OCI-LY3 (cell line): ENCODE data around the gene TULP4.

Experiments used
- H2AFZ ChIP-seq: fragments of 200-600, 300-600 bp; shearing (Covaris generic); 2 replicates; pipeline ENCODE4 v1.6.0; 2014; ENCODE audit warnings: antibody characterized with exemption, low read depth, low read length
- H3K27ac ChIP-seq: fragments of 200-600, 300-600 bp; sonication (generic); 2 replicates; pipeline ENCODE4 v1.5.1; 2014; ENCODE audit warnings: mild to moderate bottlenecking, low read length, moderate library complexity, mixed read lengths
- H3K27me3 ChIP-seq: fragments of 200-600, 300-600 bp; sonication (generic); 2 replicates; pipeline ENCODE4 v1.6.1; 2014; ENCODE audit warnings: low read depth, low read length, mixed read lengths
- H3K36me3 ChIP-seq: fragments of 200-600, 300-600 bp; sonication (generic); replicated peaks from 2 replicates; pipeline ENCODE3; 2014; ENCODE audit warnings: low read depth, low read length, mixed read lengths
- H3K4me1 ChIP-seq: fragments of 300-600, 200-600 bp; sonication (generic); 2 replicates; pipeline ENCODE4 v1.6.1; 2014; ENCODE audit warnings: low read length, mixed read lengths
- H3K4me2 ChIP-seq: fragments of 200-600, 300-600 bp; sonication (generic); 2 replicates; pipeline ENCODE4 v1.6.1; 2014; ENCODE audit warnings: low read length, mixed read lengths
- H3K4me3 ChIP-seq: fragments of 300-600, 200-600 bp; sonication (generic); 2 replicates; pipeline ENCODE4 v1.5.1; 2014; ENCODE audit warnings: antibody characterized with exemption, mild to moderate bottlenecking, low read length, moderate library complexity
- H3K79me2 ChIP-seq: fragments of 300-600, 200-600 bp; shearing (Covaris generic); 2 replicates; pipeline ENCODE4 v1.6.1; 2014; ENCODE audit warnings: mild to moderate bottlenecking, low read length, mixed read lengths
- H3K9ac ChIP-seq: fragments of 300-600, 200-600 bp; shearing (Covaris generic); 2 replicates; pipeline ENCODE4 v1.6.0; 2014; ENCODE audit warnings: mild to moderate bottlenecking, low read length, moderate library complexity
- H3K9me3 ChIP-seq: fragments of 200-600, 300-600 bp; shearing (Covaris generic); 2 replicates; pipeline ENCODE4 v1.6.1; 2014; ENCODE audit warnings: low read length, mixed read lengths; ENCODE audit not compliant: insufficient read depth
- H4K20me1 ChIP-seq: fragments of 200-600, 300-600 bp; sonication (generic); 2 replicates; pipeline ENCODE4 v1.6.1; 2016; ENCODE audit warnings: low read length, mixed read lengths; ENCODE audit not compliant: insufficient read depth
- EZH2phosphoT487 ChIP-seq: fragments of 200-600 bp; shearing (Covaris generic); IDR thresholded peaks from 2 replicates; pipeline ENCODE4 v1.6.1; 2018; ENCODE audit warnings: antibody characterized with exemption, mixed run types, low read depth
- TF ChIP-seq, protein P1 (sequence below): fragments of 200-600, 300-600 bp; sonication (generic); IDR thresholded peaks from 2 replicates; pipeline ENCODE4 v1.5.1; 2014; ENCODE audit warnings: antibody characterized with exemption, low read length, low read depth

The TULP4 gene

GRCh38 chr6:158409451-158409850 is 97.2 kb downstream of the TULP4 start:
- Histone ChIP-seq H3K27ac (no peak overlapping the region), H3K4me2 (no peak overlapping the region)
- TF ChIP-seq EZH2phosphoT487, result no peak
- TF ChIP-seq, protein P1, sequence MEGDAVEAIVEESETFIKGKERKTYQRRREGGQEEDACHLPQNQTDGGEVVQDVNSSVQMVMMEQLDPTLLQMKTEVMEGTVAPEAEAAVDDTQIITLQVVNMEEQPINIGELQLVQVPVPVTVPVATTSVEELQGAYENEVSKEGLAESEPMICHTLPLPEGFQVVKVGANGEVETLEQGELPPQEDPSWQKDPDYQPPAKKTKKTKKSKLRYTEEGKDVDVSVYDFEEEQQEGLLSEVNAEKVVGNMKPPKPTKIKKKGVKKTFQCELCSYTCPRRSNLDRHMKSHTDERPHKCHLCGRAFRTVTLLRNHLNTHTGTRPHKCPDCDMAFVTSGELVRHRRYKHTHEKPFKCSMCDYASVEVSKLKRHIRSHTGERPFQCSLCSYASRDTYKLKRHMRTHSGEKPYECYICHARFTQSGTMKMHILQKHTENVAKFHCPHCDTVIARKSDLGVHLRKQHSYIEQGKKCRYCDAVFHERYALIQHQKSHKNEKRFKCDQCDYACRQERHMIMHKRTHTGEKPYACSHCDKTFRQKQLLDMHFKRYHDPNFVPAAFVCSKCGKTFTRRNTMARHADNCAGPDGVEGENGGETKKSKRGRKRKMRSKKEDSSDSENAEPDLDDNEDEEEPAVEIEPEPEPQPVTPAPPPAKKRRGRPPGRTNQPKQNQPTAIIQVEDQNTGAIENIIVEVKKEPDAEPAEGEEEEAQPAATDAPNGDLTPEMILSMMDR, result no peak

GRCh38 chr6:158410784-158411183 is 98.5 kb downstream of the TULP4 start:
- no peaks in the 10 kb centered on the region for H4K20me1 ChIP-seq
- no peak overlapping the region for H3K4me2 ChIP-seq
- no peak overlapping the region for H2AFZ ChIP-seq

More at GRCh38 chr6:158409451-158409850, 97.2 kb downstream of the TULP4 start:
- Histone ChIP-seq H3K79me2 (no peaks in the 10 kb centered on the region), H3K9me3 (no peaks in the 10 kb centered on the region), H3K27me3 (no peaks in the 10 kb centered on the region), H3K36me3 (no peaks in the 10 kb centered on the region), H2AFZ (no peak overlapping the region), H3K9ac (no peak overlapping the region), H3K4me3 (no peak overlapping the region), H3K4me1 (no peaks in the 10 kb centered on the region), H4K20me1 (no peaks in the 10 kb centered on the region)

GRCh38 chr6:158411998-158412397 is 99.7 kb downstream of the TULP4 start:
- H3K36me3 ChIP-seq, result peaks cover 3% of the 10 kb centered on the region
- H3K9ac ChIP-seq, result no peak overlapping the region
- H3K9me3 ChIP-seq, result no peaks in the 10 kb centered on the region
- no peak for TF ChIP-seq EZH2phosphoT487
- TF ChIP-seq, protein P1, result no peak
- H2AFZ ChIP-seq, result no peak overlapping the region
- no peak overlapping the region for H3K4me3 ChIP-seq
- no peak overlapping the region for H3K27ac ChIP-seq
- no peak overlapping the region for H3K4me2 ChIP-seq
- no peaks in the 10 kb centered on the region for H3K27me3 ChIP-seq
- no peaks in the 10 kb centered on the region for H3K79me2 ChIP-seq
- H3K4me1 ChIP-seq, result no peaks in the 10 kb centered on the region
- no peaks in the 10 kb centered on the region for H4K20me1 ChIP-seq

More at GRCh38 chr6:158410784-158411183, 98.5 kb downstream of the TULP4 start:
- Histone ChIP-seq H3K79me2 (no peaks in the 10 kb centered on the region), H3K27ac (no peak overlapping the region), H3K9ac (no peak overlapping the region), H3K36me3 (no peaks in the 10 kb centered on the region), H3K27me3 (no peaks in the 10 kb centered on the region), H3K4me1 (no peaks in the 10 kb centered on the region), H3K4me3 (no peak overlapping the region), H3K9me3 (no peaks in the 10 kb centered on the region)
- TF ChIP-seq, protein P1, result no peak
- no peak for TF ChIP-seq EZH2phosphoT487

DNA sequence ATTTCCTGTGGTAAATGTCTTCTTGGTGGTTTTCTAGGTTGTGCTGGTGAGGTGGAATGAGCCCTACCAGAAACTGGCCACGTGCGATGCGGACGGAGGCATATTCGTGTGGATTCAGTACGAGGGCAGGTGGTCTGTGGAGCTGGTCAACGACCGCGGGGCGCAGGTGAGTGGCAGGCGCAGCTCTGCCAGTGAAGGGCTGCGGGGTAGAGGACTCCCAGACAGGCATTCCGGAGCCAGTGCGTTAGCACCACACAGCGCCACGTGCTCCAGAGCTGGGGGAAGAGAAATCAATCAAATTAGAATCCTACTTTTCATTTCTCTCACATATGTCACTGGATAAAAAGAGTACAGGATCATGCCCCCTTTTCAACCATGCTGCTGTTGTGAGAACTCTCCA is 100.8 kb downstream of the TULP4 start:
- no peak overlapping the region for H2AFZ ChIP-seq

More for the DNA sequence above, 100.8 kb downstream of the TULP4 start:
- H3K27me3 ChIP-seq, result no peaks in the 10 kb centered on the region
- no peaks in the 10 kb centered on the region for H3K4me1 ChIP-seq
- H3K79me2 ChIP-seq, result no peaks in the 10 kb centered on the region
- no peak overlapping the region for H3K4me2 ChIP-seq
- no peak overlapping the region for H3K4me3 ChIP-seq
- H4K20me1 ChIP-seq, result no peaks in the 10 kb centered on the region
- H3K27ac ChIP-seq, result no peak overlapping the region
- no peaks in the 10 kb centered on the region for H3K9me3 ChIP-seq
- H3K36me3 ChIP-seq, result peaks cover 3% of the 10 kb centered on the region
- no peak for TF ChIP-seq EZH2phosphoT487
- TF ChIP-seq, protein P1, result no peak
- no peak overlapping the region for H3K9ac ChIP-seq
